Islet of Langerhans (tissue), 1 donor: Measurements from ENCODE around the gene KIF18A.
A peak's percentile ranks its signal among the peaks of the same experiment; 100 is the strongest.
"Not testable (repeated sequence)": the region's sequence is repeated elsewhere in the genome, so short reads cannot be mapped to it uniquely, and the experiment has no call there.

Source experiments
- FAIRE-seq: peaks from one replicate; lab custom pipeline; 2011; peaks lifted over from hg19 to GRCh38; lab: Jason Lieb, UNC

Gene KIF18A

DNA sequence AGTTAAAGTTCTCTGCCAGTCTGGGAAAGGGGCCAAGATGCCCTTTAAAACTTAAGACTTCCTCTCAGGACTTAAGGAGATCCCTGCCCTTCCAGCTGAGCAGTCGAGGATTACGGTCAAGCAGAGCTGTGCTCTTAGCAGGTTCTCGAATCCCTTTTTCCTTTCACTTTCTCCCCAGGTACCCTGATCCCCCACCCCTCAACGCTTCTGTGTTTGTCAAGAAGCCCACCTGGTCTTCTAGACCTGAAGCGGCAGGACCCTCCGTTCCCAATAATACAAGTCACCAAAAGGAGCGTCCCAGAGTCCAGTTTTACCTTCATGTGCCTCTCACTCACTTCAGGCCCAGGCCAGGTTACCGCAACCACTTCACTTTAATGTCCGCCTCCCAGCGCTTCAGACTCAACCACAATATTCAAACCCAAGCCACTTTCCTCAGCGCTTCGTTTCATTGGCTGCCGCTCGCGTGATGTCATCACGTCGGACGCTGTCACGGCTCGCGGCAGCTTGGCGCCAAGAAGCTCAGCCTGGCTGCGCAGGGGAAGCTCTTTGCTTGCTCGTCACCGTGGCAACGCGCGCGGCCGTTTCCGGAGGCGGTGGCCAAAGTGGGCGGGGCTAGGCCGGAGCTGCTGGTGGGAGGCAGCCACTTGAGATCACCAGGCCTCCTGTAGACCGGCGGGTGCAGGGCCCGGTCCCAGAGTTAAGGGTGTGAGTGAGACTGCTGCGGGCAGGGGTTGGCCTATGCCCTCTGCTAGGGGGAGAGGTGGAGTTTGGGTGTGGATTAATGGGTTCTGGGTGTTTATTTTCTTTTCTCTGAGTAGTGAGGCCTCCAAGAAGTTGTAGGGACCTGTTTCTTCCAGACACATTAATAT lies at the start of gene KIF18A, which contains the start of gene METTL15:
Gene KIF18A (minus strand): TSS at position 407 of the 869 bp plus-strand sequence. CDS start 10,209 bp downstream, outside the sequence.
Gene METTL15 (plus strand): TSS at position 639 of the 869 bp plus-strand sequence. CDS start 4,947 bp downstream, outside the sequence.
- FAIRE-seq, result no peak

DNA sequence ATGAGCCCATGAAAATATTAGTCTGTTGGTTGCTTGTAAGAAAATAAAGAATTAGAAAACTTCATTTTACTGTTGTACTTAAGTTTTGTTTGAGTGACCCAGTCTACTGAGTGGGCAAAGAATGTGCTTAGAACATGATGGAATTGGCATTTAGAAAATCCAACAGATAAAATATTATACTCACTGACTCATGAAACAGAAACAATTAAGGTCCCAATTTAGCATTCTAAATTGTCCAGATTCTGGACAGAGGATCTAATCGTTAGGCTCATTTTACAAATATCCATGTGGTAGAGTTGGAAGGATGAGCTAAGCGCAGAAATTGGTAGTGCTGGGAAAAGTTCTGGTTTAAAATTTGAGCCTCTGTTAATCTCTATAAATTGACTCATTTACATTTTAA lies 45.6 kb upstream of the KIF18A start:
- no peak for FAIRE-seq

- no peak for FAIRE-seq
Measured at GRCh38 chr11:28152743-28153142, 44.8 kb upstream of the KIF18A start.

GRCh38 chr11:28146123-28146751 lies 38.3 kb upstream of the KIF18A start:
- peak; percentile 55 for FAIRE-seq

GRCh38 chr11:28144808-28145207 lies 36.9 kb upstream of the KIF18A start:
- peak; percentile 36 for FAIRE-seq

- no peak for FAIRE-seq
Measured at GRCh38 chr11:28142724-28143123, 34.8 kb upstream of the KIF18A start.

GRCh38 chr11:28140689-28141455 lies 32.9 kb upstream of the KIF18A start:
- no peak for FAIRE-seq

- no peak for FAIRE-seq
Measured at GRCh38 chr11:28139841-28140415, 32.0 kb upstream of the KIF18A start.

DNA sequence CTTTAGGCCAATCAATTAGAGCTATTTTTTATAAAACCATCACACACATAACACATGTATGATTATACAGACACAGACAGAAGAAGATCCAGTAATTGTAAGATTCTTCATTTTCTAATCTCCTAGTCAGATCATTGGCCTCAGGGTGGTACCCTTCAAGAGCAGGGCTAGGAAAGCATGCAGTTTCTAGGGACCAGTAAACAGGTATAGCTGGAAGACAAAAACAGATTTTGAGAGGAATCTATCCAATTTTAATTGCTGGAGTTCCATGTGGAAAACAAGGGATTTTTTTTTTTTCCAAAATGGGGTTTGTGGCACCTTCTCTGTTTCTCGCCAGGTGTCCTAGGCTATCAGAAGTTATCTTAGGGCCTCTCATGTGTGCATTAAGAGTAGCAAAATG lies 29.9 kb upstream of the KIF18A start:
- no peak for FAIRE-seq

GRCh38 chr11:28137366-28137765 lies 29.4 kb upstream of the KIF18A start:
- FAIRE-seq, result peak; percentile 82

DNA sequence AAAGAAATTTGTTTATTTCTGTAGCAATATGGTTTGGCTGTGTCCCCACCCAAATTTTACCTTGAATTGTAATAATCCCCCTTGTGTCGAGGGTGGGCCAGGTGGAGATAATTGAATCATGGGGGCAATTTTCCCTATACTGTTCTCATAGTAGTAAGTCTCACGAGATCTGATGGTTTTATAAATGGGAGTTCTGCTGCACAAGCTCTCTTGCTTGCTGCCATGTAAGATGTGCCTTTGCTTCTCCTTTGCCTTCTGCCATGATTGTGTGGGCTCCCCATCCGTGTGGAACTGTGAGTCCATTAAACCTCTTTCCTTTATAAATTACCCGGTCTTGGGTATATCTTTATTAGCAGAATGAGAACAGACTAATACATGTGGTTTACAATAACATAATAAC lies 28.2 kb upstream of the KIF18A start:
- FAIRE-seq, result not testable (repeated sequence)

GRCh38 chr11:28133146-28133545 lies 25.2 kb upstream of the KIF18A start:
- FAIRE-seq, result no peak

- peak; percentile 61 for FAIRE-seq
Measured at GRCh38 chr11:28132548-28132947, 24.6 kb upstream of the KIF18A start.

GRCh38 chr11:28123151-28123581 lies 15.2 kb upstream of the KIF18A start:
- FAIRE-seq, result no peak

GRCh38 chr11:28117712-28118111 lies 9.8 kb upstream of the KIF18A start:
- FAIRE-seq, result no peak

DNA sequence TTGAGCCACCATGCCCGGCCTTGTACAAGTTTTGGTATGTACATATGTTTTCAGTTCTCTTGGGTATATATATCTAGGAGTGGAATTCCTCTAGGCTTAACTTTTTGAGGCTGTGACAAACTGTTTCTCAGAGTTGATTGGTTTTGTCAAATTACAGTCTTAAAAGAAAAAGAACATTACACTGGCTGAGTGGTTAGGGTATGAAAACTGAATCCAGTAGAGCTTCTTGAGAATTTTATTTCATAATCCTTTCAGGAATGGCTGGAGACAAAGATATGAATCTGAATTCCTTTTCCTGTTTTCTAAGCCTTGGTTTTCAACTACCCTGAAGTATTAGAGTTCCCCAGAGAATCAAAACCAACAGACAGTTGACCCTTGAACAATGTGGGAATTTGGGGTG lies 6.8 kb upstream of the KIF18A start:
- FAIRE-seq, result no peak

DNA sequence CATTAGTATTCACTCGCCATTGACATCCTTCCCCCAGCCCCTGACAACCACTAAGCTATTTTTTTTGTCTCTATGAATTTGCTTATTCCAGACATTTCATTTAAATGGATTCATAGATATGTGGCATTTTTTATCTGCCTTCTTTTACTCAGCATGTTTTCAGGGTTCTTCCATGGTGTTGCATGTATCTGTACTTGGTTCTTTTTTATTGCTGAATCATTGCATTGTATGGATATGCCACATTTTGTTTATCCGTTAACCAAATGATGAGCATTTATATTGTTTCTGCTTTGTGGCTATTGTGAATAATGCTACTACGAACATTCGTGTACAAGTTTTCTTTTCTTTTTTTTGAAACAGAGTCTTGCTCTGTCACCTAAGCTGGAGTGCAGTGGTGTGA lies 6.2 kb upstream of the KIF18A start:
- FAIRE-seq, result no peak

DNA sequence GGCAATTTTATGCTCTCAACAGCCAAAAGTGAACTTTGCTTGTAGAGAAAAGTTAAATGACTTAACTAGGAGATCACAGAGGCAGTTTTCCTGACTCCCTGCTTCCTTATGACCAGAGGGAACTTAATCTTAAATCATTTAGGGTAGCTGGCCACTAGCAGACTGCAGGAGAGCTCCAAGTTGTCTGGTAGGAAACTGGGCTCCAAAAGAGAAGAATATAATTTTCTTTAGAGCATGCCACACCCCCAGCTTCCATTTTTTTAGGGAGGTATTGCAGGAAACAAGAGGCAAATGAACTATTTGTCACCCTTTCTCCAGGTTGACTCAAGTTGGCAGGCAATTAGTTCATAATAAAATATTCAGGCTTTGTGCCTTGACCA lies 2.9 kb upstream of the KIF18A start:
- no peak for FAIRE-seq

DNA sequence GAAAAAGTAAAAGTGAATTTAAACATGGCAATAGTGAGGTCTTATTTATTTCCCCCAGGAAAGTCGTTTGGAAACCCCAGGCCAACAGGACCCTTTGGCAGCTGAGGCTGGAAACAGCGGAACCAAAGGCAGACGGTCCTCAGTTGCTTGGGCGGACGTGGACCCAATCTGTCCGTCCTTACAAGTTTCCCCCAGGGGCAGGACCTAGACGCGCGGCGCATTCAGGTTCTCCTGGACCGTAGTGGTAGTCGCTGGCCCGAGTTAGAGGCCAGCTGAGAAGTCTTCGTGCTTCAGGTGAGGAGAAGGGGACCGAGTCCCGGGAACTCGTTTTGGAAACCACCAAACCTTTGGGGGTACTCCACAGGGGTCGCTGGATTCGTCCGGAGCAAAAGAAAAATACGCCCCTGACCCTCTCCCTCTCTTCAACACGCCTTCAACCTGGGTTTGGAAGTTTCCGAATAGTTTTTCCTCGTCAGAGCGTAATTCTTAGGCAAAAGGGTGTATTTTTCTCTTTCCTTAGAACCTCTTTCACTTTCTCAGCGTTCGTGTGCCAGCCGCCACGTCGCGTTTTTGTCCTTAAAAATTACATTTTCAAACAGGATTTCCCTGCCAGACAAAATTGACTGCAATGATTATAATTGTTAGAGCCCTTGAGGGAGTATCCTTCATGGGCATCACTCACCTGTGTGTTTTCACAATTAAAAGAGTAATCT lies 2.3 kb upstream of the KIF18A start:
- no peak for FAIRE-seq

- no peak for FAIRE-seq
Measured at GRCh38 chr11:28108958-28109357, 1.0 kb upstream of the KIF18A start.

DNA sequence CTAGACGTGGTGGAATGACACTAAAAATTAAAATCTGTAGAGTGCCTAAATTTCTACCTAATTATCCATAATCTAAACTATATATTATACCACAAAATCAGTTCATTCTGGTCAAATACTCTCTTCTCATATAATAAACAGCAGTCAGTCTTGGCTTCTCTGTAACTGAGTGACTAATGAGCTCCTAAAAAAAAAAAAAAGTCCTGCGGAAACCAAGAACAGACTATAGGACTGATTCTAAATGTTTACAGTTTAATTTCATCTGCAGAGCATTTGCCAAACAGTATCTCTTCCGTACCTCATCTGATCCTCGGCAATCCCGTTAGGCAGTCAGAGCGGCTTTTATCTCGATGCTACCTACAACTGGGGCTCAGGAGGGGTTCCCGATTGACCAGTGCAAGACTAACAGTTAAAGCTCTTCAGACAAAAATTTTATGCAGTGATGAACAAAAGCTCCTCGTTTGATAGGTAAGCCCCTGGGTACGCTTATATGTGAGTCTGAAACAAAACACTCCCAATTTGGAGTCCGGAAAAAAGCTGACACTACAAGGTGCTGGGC lies 686 bp downstream of the KIF18A start:
- FAIRE-seq, result no peak
